ENCODE measurements around the gene RHBDL3. TPM values are rescaled to one million over a fixed set of nuclear protein-coding genes. Genes with fewer than 3 reads are reported as not detected.

RHBDL3 gene
- total RNA-seq, 4 donors from 2014 or later: 0.22 to 0.34 (median 0.33) TPM; not detected in 1

- TF ChIP-seq CTCF (IDR thresholded peaks at IDR 0.05; ENCODE audit: low read depth): no peak
Observed at GRCh38 chr17:32276171-32276601, 10.6 kb downstream of the RHBDL3 start.

- no peak for TF ChIP-seq CTCF (IDR thresholded peaks at IDR 0.05; ENCODE audit: low read depth)
Observed at GRCh38 chr17:32277284-32277683, 11.7 kb downstream of the RHBDL3 start.

GRCh38 chr17:32278815-32279214 is 13.2 kb downstream of the RHBDL3 start:
- no peak for TF ChIP-seq CTCF (IDR thresholded peaks at IDR 0.05; ENCODE audit: low read depth)

GRCh38 chr17:32279891-32280716 is 14.5 kb downstream of the RHBDL3 start:
- TF ChIP-seq CTCF (IDR thresholded peaks at IDR 0.05; ENCODE audit: low read depth): no peak

GRCh38 chr17:32281011-32281451 is 15.4 kb downstream of the RHBDL3 start:
- no peak for TF ChIP-seq CTCF (IDR thresholded peaks at IDR 0.05; ENCODE audit: low read depth)

GRCh38 chr17:32283745-32284201 is 18.1 kb downstream of the RHBDL3 start:
- no peak for TF ChIP-seq CTCF (IDR thresholded peaks at IDR 0.05; ENCODE audit: low read depth)

GRCh38 chr17:32285306-32285705 is 19.7 kb downstream of the RHBDL3 start:
- TF ChIP-seq CTCF (IDR thresholded peaks at IDR 0.05; ENCODE audit: low read depth): no peak
